Measurements from ENCODE around the gene APCDD1. TPM values are rescaled to one million over a fixed set of nuclear protein-coding genes. Genes with fewer than 3 reads are reported as not detected.
A peak's percentile ranks its signal among the peaks of the same experiment; 100 is the strongest.

The APCDD1 gene
- 10 to 100 TPM in 5 of 6 donors, 1 to 10 TPM in 1; 6.0 to 31.1 (median 19.8) TPM for total RNA-seq
- 10 to 100 TPM in 1 of 2 donors, 1 to 10 TPM in 1; 5.6 to 10.2 TPM for polyA plus RNA-seq

- peak within 1 kb of the TSS; percentile 57 to 75 (median 60) for H3K4me3 ChIP-seq
- H3K4me1 ChIP-seq, result peaks cover 0 to 6% (median 0%) of the 10 kb centered on the region in 3 donors
- no peak for TF ChIP-seq CTCF (IDR thresholded peaks at IDR 0.05)
- no peaks in the 10 kb centered on the region for H3K27me3 ChIP-seq
- WGBS, 2 donors, result 28 to 46% methylated on average over 30 to 63 of the region's 64 CpGs
- ATAC-seq, result peak; percentile 78 to 86 (median 84)
- no peak for FAIRE-seq
- H3K36me3 ChIP-seq, result no peaks in the 10 kb centered on the region
- intact Hi-C loops (cut with DNase I), result no loop called here
- DNase-seq, result peak; percentile 62 to 85 (median 74)
- peak within 1 kb of the TSS; percentile 53 to 73 (median 66) for H3K27ac ChIP-seq
- H3K9me3 ChIP-seq, result no peaks in the 10 kb centered on the region
Measured at GRCh38 chr18:10453806-10454680, at the start of gene APCDD1. APCDD1 (plus strand) TSS chr18:10454635; CDS start chr18:10454982, 347 bp downstream.

GRCh38 chr18:10405014-10405493 is 49.4 kb upstream of the APCDD1 start:
- Histone ChIP-seq H3K27ac (no peak overlapping the region), H3K9me3 (no peaks in the 10 kb centered on the region), H3K4me3 (no peak overlapping the region), H3K27me3 (no peaks in the 10 kb centered on the region), H3K36me3 (no peaks in the 10 kb centered on the region), H3K4me1 (peaks cover 3 to 10% (median 9%) of the 10 kb centered on the region in 3 donors)
- intact Hi-C loops (cut with DNase I), result no loop called here
- TF ChIP-seq CTCF (IDR thresholded peaks at IDR 0.05), result no peak
- DNase-seq, result no peak
- WGBS, 2 donors, result 84 to 88% methylated on average over 10 of the region's 10 CpGs
- ATAC-seq, result no peak
- FAIRE-seq, result no peak

- FAIRE-seq (no peak), DNase-seq (peak in 1 of 6 donors; percentile 18), ATAC-seq (peak in 1 of 4 donors; percentile 23)
- WGBS, 2 donors, result 56 to 62% methylated on average over 16 of the region's 16 CpGs
- intact Hi-C loops (cut with DNase I), result no loop called here
- Histone ChIP-seq H3K4me1 (peaks cover 3 to 13% (median 13%) of the 10 kb centered on the region in 3 donors), H3K36me3 (no peaks in the 10 kb centered on the region), H3K27ac (no peak overlapping the region), H3K9me3 (no peaks in the 10 kb centered on the region), H3K4me3 (no peak overlapping the region), H3K27me3 (no peaks in the 10 kb centered on the region)
- no peak for TF ChIP-seq CTCF (IDR thresholded peaks at IDR 0.05)
Measured at GRCh38 chr18:10405816-10406663, 48.4 kb upstream of the APCDD1 start.

- intact Hi-C loops (cut with DNase I), result no loop called here
- FAIRE-seq (no peak), DNase-seq (no peak), ATAC-seq (no peak)
- Histone ChIP-seq H3K9me3 (no peaks in the 10 kb centered on the region), H3K36me3 (no peaks in the 10 kb centered on the region), H3K27me3 (no peaks in the 10 kb centered on the region), H3K4me3 (no peak overlapping the region), H3K4me1 (peaks cover 3 to 16% (median 10%) of the 10 kb centered on the region in 3 donors), H3K27ac (no peak overlapping the region)
- WGBS, 2 donors, result 84 to 89% methylated on average over 7 of the region's 7 CpGs
- no peak for TF ChIP-seq CTCF (IDR thresholded peaks at IDR 0.05)
Measured at GRCh38 chr18:10408131-10408530, 46.3 kb upstream of the APCDD1 start.
